Activated B cell treated with CpG ODN at 0.5 μM for 24 hours (primary cell): ENCODE measurements around the gene CPT2. TPM values are rescaled to one million over a fixed set of nuclear protein-coding genes. Genes with fewer than 3 reads are reported as not detected.
"Not testable (repeated sequence)": the region's sequence is repeated elsewhere in the genome, so short reads cannot be mapped to it uniquely, and the experiment has no call there.

Experiments
- ATAC-seq: fragments of 200-7000 bp; cut with Tn5 transposase; one replicate; pipeline ENCODE4 v1.10.0; 2021; ENCODE audit warnings: low read depth, mild to moderate bottlenecking, moderate library complexity
- CTCF ChIA-PET: fragments of 350-600 bp; sonication (Branson Sonifier 250); formaldehyde crosslinking; loops from one replicate; lab custom pipeline; 2021; ENCODE audit warnings: antibody characterized with exemption; lab: Charles Lee
- POLR2A ChIA-PET: fragments of 350-600 bp; sonication (Branson Sonifier 250); formaldehyde crosslinking; loops from one replicate; lab custom pipeline; 2021; ENCODE audit warnings: antibody characterized with exemption; lab: Charles Lee
- DNase-seq: peaks from one replicate; pipeline ENCODE4 v3.0.0; 2022
- H3K27ac Mint-ChIP-seq: one replicate; pipeline ENCODE4 v1.8.0; 2020; ENCODE audit warnings: mixed read lengths
- H3K27me3 Mint-ChIP-seq: one replicate; pipeline ENCODE4 v1.8.0; 2021; ENCODE audit warnings: mixed read lengths
- H3K36me3 Mint-ChIP-seq: one replicate; pipeline ENCODE4 v1.8.0; 2021; ENCODE audit warnings: low read depth, mixed read lengths
- H3K4me1 Mint-ChIP-seq: one replicate; pipeline ENCODE4 v1.8.0; 2021; ENCODE audit warnings: mixed read lengths
- H3K4me3 Mint-ChIP-seq: one replicate; pipeline ENCODE4 v1.8.0; 2020; ENCODE audit warnings: mild to moderate bottlenecking, mixed read lengths
- H3K9me3 Mint-ChIP-seq: one replicate; pipeline ENCODE4 v1.8.0; 2020; ENCODE audit warnings: mixed read lengths
- intact Hi-C: fragments of 100-400 bp; cut with micrococcal nuclease; formaldehyde crosslinking; loops from one replicate; pipeline ENCODE4 v1.15.1; 2024
- total RNA-seq: library from RNA; stranded (reverse); gene quantifications from 2 replicates; pipeline ENCODE4 v1.2.3, GENCODE V29; 2022
- TF ChIP-seq, protein P1 (sequence below): fragments of 200-600 bp; IDR thresholded peaks from one replicate; pipeline ENCODE4 v1.8.0; 2022; ENCODE audit warnings: antibody characterized with exemption, mild to moderate bottlenecking

The CPT2 gene
- total RNA-seq, 1 donor from 2014 or later, result 15.7 TPM

DNA sequence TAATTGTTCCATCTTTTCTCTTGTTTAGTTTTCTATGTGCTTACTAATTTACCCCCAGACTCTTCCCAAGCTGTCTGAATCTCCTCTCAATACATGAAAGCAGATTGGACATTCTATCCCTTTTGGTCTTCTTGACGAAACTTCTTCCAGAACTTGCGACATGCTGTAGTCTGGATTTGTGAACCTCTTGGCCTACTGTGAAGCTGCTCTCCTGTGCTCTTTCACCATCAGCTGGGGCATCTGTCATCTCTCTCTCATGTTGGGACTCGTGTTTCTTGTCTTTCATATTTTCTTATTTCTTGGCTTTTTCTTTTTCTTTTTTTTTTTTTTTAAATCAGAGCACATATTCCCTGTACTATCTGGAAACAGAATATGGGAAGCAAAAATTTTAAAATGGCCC lies 6.8 kb downstream of the CPT2 start:
- Mint-ChIP-seq H3K4me3 (no peak overlapping the region), H3K27ac (no peak overlapping the region), H3K4me1 (peaks cover 6% of the 10 kb centered on the region), H3K27me3 (no peaks in the 10 kb centered on the region), H3K36me3 (peaks cover 76% of the 10 kb centered on the region), H3K9me3 (peaks cover 19% of the 10 kb centered on the region)
- no peak for ATAC-seq
- TF ChIP-seq, protein P1, sequence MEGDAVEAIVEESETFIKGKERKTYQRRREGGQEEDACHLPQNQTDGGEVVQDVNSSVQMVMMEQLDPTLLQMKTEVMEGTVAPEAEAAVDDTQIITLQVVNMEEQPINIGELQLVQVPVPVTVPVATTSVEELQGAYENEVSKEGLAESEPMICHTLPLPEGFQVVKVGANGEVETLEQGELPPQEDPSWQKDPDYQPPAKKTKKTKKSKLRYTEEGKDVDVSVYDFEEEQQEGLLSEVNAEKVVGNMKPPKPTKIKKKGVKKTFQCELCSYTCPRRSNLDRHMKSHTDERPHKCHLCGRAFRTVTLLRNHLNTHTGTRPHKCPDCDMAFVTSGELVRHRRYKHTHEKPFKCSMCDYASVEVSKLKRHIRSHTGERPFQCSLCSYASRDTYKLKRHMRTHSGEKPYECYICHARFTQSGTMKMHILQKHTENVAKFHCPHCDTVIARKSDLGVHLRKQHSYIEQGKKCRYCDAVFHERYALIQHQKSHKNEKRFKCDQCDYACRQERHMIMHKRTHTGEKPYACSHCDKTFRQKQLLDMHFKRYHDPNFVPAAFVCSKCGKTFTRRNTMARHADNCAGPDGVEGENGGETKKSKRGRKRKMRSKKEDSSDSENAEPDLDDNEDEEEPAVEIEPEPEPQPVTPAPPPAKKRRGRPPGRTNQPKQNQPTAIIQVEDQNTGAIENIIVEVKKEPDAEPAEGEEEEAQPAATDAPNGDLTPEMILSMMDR, result no peak
- no peak for DNase-seq
- POLR2A ChIA-PET, result no interaction called here
- intact Hi-C loops, result no loop called here
- CTCF ChIA-PET, result interaction anchor here (0.6 kb wide), 1 partner anchor 75 kb away, joined by 3 read pairs; no protein-coding TSS in a partner anchor

DNA sequence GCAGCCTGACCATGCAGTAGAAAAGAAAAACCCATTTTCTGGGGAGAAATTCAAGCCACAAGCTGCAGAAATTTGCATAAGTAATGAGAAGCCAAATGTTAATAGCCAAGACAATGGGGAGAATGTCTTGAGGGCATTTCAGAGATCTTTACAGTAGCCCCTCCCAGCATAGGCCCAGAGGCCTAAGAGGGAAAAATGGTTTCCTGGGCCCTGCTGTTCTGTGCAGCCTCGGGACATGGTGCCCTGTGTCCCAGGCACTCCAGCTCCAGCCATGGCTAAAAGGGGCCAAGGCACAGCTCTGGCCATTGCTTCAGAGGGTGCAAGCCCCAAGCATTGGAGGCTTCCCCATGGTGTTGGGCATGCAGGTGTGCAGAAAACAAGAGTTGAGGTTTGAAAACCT lies 8.9 kb downstream of the CPT2 start:
- POLR2A ChIA-PET, intact Hi-C loops, DNase-seq, H3K27me3 Mint-ChIP-seq, ATAC-seq, H3K4me3 Mint-ChIP-seq, H3K4me1 Mint-ChIP-seq, CTCF ChIA-PET, H3K27ac Mint-ChIP-seq: not testable (repeated sequence)
- H3K36me3 Mint-ChIP-seq, result peaks cover 95% of the 10 kb centered on the region
- H3K9me3 Mint-ChIP-seq, result peaks cover 19% of the 10 kb centered on the region

DNA sequence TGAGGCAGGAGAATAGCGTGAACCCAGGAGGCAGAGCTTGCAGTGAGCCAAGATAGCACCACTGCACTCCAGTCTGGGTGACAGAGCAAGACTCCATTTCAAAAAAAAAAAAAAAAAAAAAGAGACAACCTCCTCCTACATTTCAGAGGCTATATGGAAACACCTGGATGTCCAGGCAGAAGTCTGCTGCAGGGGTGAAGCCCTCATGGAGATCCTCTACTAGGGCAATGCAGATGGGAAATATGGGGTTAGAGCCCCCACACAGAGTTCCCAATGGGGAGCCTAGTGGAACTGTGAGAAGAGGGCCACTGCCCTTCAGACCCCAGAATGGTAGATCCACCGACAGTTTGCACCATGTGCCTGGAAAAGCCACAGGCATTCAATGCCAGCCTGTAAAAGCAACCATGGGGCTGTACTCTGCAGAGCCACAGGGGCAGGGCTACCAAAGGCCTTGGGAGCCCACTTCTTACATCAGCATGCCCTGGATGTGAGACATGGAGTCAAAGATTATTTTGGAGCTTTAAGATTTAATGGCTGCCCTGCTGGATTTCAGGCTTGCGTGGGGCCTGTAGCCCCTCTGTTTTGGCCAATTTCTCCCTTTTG lies 9.6 kb downstream of the CPT2 start:
- POLR2A ChIA-PET, H3K4me3 Mint-ChIP-seq, H3K27ac Mint-ChIP-seq, H3K27me3 Mint-ChIP-seq, CTCF ChIA-PET, H3K4me1 Mint-ChIP-seq, ATAC-seq, DNase-seq, intact Hi-C loops: not testable (repeated sequence)
- H3K36me3 Mint-ChIP-seq, result peaks cover 95% of the 10 kb centered on the region
- H3K9me3 Mint-ChIP-seq, result peaks cover 19% of the 10 kb centered on the region

DNA sequence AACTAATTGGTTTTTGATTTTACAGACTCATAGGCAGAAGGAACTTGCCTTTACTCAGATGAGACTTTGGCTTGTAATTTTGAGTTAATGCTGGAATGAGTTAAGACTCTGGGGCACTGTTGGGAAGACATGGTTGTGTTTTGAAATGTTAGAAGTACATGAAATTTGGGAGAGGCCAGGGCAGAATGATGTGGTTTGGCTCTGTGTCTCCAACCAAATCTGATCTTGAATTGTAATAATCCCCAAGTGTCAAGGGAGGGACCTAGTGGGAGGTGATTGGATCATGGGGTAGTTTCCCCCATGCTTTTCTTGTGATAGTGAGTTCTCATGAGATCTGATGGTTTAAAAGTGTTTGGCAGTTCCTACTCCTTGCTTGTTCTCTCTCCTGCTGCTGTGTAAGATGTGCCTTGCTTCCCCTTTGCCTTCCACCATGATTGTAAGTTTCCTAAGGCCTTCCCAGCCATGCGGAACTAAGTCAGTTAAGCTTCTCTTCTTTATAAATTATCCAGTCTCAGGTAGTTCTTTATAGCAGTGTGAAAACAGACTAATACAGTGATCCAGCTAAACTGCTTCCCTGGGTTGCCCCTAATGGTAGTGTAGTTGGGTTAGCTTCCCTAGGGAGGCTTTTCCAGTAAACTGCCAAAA lies 10.2 kb downstream of the CPT2 start:
- POLR2A ChIA-PET, result no interaction called here
- H3K36me3 Mint-ChIP-seq, result peaks cover 93% of the 10 kb centered on the region
- no peak overlapping the region for H3K27ac Mint-ChIP-seq
- TF ChIP-seq, protein P1, result no peak
- intact Hi-C loops, result no loop called here
- no peak for DNase-seq
- H3K27me3 Mint-ChIP-seq, result no peaks in the 10 kb centered on the region
- no peaks in the 10 kb centered on the region for H3K4me1 Mint-ChIP-seq
- CTCF ChIA-PET, result no interaction called here
- no peak for ATAC-seq
- H3K4me3 Mint-ChIP-seq, result no peak overlapping the region
- H3K9me3 Mint-ChIP-seq, result peaks cover 19% of the 10 kb centered on the region

DNA sequence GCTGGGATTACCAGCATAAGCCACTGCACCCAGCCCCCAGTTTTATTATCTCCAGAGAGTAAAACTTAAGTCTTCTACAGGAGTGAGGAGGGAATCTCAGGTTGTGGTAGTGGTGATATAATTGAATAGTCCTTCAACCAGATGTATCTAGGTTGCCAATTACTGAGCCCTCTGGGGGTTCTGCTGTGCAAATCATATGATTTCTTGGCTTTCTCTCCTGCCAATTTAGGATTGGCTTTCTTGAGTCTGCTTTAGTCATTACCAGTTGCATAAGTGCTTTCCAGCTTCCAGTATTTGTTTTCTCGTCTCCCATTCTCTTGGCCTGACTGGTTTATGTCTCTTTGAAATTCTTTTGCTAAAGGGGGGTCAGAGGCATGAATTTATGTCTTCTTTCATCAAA lies 11.1 kb downstream of the CPT2 start:
- TF ChIP-seq, protein P1, result no peak
- ChIA-PET CTCF (no interaction called here), POLR2A (no interaction called here)
- Mint-ChIP-seq H3K27ac (no peak overlapping the region), H3K27me3 (no peaks in the 10 kb centered on the region), H3K4me3 (no peak overlapping the region), H3K9me3 (peaks cover 19% of the 10 kb centered on the region), H3K4me1 (no peaks in the 10 kb centered on the region), H3K36me3 (peaks cover 89% of the 10 kb centered on the region)
- intact Hi-C loops, result no loop called here
- DNase-seq (no peak), ATAC-seq (no peak)

DNA sequence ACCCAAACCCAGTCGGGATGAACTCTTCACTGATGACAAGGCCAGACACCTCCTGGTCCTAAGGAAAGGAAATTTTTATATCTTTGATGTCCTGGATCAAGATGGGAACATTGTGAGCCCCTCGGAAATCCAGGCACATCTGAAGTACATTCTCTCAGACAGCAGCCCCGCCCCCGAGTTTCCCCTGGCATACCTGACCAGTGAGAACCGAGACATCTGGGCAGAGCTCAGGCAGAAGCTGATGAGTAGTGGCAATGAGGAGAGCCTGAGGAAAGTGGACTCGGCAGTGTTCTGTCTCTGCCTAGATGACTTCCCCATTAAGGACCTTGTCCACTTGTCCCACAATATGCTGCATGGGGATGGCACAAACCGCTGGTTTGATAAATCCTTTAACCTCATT lies 13.7 kb downstream of the CPT2 start:
- TF ChIP-seq, protein P1, result no peak
- Mint-ChIP-seq H3K36me3 (peaks cover 84% of the 10 kb centered on the region), H3K9me3 (peaks cover 11% of the 10 kb centered on the region), H3K4me1 (no peaks in the 10 kb centered on the region), H3K27me3 (no peaks in the 10 kb centered on the region), H3K4me3 (no peak overlapping the region), H3K27ac (no peak overlapping the region)
- DNase-seq (no peak), ATAC-seq (no peak)
- POLR2A ChIA-PET, result interaction anchor here (0.6 kb wide), 1 partner anchor 18 kb away, joined by 3 read pairs; no protein-coding TSS in a partner anchor
- intact Hi-C loops, result no loop called here
- CTCF ChIA-PET, result no interaction called here
